Trophoblast cell (in vitro differentiated cells and primary cell): ENCODE results near the gene LRRC4.
A peak's percentile ranks its signal among the peaks of the same experiment; 100 is the strongest.

ENCODE experiments used
- DNase-seq, 2 donors: peaks; one replicate each; pipeline ENCODE4 v3.0.0-alpha.2; 2016
- H2AFZ ChIP-seq: 2 replicates; pipeline ENCODE4 v1.6.1; 2013; ENCODE audit warnings: low read length, moderate library complexity, mild to moderate bottlenecking; ENCODE audit not compliant: insufficient read depth, poor library complexity
- H2AK5ac ChIP-seq: 2 replicates; pipeline ENCODE4 v1.6.1; 2013; ENCODE audit warnings: mild to moderate bottlenecking, low read length
- H2BK120ac ChIP-seq: 2 replicates; pipeline ENCODE4 v1.6.1; 2013; ENCODE audit warnings: low read length, mild to moderate bottlenecking, moderate library complexity; ENCODE audit not compliant: insufficient read depth, poor library complexity
- H2BK12ac ChIP-seq: 2 replicates; pipeline ENCODE4 v1.6.1; 2013; ENCODE audit warnings: mild to moderate bottlenecking, low read length, moderate library complexity
- H2BK5ac ChIP-seq: 2 replicates; pipeline ENCODE4 v1.6.1; 2013; ENCODE audit warnings: low read length, low read depth, moderate library complexity, mild to moderate bottlenecking; ENCODE audit not compliant: poor library complexity
- H3K14ac ChIP-seq: 2 replicates; pipeline ENCODE4 v1.6.1; 2013; ENCODE audit warnings: mild to moderate bottlenecking, low read length
- H3K18ac ChIP-seq: 2 replicates; pipeline ENCODE4 v1.6.1; 2013; ENCODE audit warnings: mild to moderate bottlenecking, low read length
- H3K23ac ChIP-seq: 2 replicates; pipeline ENCODE4 v1.6.1; 2013; ENCODE audit warnings: low read length
- H3K27ac ChIP-seq: 2 replicates; pipeline ENCODE4 v1.5.1; 2013; ENCODE audit warnings: low read depth, mild to moderate bottlenecking, inconsistent platforms, low read length, moderate library complexity
- H3K27me3 ChIP-seq: 2 replicates; pipeline ENCODE4 v1.6.1; 2013; ENCODE audit warnings: inconsistent platforms, mild to moderate bottlenecking, low read length, moderate library complexity; ENCODE audit not compliant: insufficient read depth
- H3K36me3 ChIP-seq, 2 experiments: 1 replicate in 1 of 2; 2 replicates in 1 of 2; pipeline ENCODE4 v1.6.1; 2013; ENCODE audit warnings: low read length in 2 of 2, mild to moderate bottlenecking in 2 of 2, moderate library complexity in 1 of 2; ENCODE audit not compliant: insufficient read depth in 2 of 2, control insufficient read depth in 1 of 2
- H3K4ac ChIP-seq: 2 replicates; pipeline ENCODE4 v1.6.1; 2013; ENCODE audit warnings: low read depth, mild to moderate bottlenecking, low read length, moderate library complexity
- H3K4me1 ChIP-seq, 2 experiments: 1 replicate in 1 of 2; 2 replicates in 1 of 2; pipeline ENCODE4 v1.6.1; 2013; ENCODE audit warnings: low read length in 2 of 2, mild to moderate bottlenecking in 2 of 2, moderate library complexity in 1 of 2; ENCODE audit not compliant: insufficient read depth in 2 of 2, control insufficient read depth in 1 of 2
- H3K4me2 ChIP-seq: 2 replicates; pipeline ENCODE4 v1.6.1; 2013; ENCODE audit warnings: inconsistent platforms, mild to moderate bottlenecking, low read length, moderate library complexity
- H3K4me3 ChIP-seq: 2 replicates; pipeline ENCODE4 v1.5.1; 2013; ENCODE audit warnings: mild to moderate bottlenecking, low read depth, low read length, inconsistent platforms
- H3K79me1 ChIP-seq: one replicate; pipeline ENCODE4 v1.6.1; 2013; ENCODE audit warnings: low read length
- H3K79me2 ChIP-seq: 2 replicates; pipeline ENCODE4 v1.6.1; 2013; ENCODE audit warnings: low read length, mild to moderate bottlenecking; ENCODE audit not compliant: control insufficient read depth, insufficient read depth, poor library complexity
- H3K9ac ChIP-seq: 2 replicates; pipeline ENCODE4 v1.6.1; 2013; ENCODE audit warnings: mild to moderate bottlenecking, low read length
- H3K9me3 ChIP-seq: 2 replicates; pipeline ENCODE4 v1.6.1; 2013; ENCODE audit warnings: low read depth, mild to moderate bottlenecking, control low read depth, inconsistent platforms, low read length; ENCODE audit not compliant: insufficient read depth
- H4K12ac ChIP-seq: 2 replicates; pipeline ENCODE4 v1.6.1; 2013; ENCODE audit warnings: low read depth, mild to moderate bottlenecking, low read length, moderate library complexity
- H4K8ac ChIP-seq: 2 replicates; pipeline ENCODE4 v1.6.1; 2013; ENCODE audit warnings: low read depth, mild to moderate bottlenecking, low read length, moderate library complexity
- H4K91ac ChIP-seq: one replicate; pipeline ENCODE4 v1.6.1; 2013; ENCODE audit warnings: low read depth, mild to moderate bottlenecking, low read length, moderate library complexity
- WGBS: extraction: QIAGEN DNeasy Blood & Tissue Kit; methylation state at CpG from one replicate; pipeline ENCODE4 v1.1.7; 2013; ENCODE audit warnings: missing lambda C conversion rate; ENCODE audit not compliant: insufficient read length, insufficient coverage; ENCODE audit errors: extremely low coverage; 5-methylcytosine and 5-hydroxymethylcytosine counted together

The LRRC4 gene

GRCh38 chr7:127988751-127989150 lies 42.5 kb downstream of the LRRC4 start:
- H4K91ac ChIP-seq = no peak overlapping the region
- no peak overlapping the region for H2BK5ac ChIP-seq
- no peak overlapping the region for H4K8ac ChIP-seq
- no peaks in the 10 kb centered on the region for H3K79me1 ChIP-seq
- H3K4ac ChIP-seq = no peak overlapping the region
- H4K12ac ChIP-seq = no peak overlapping the region
- H3K14ac ChIP-seq = no peak overlapping the region
- H3K4me3 ChIP-seq = no peak overlapping the region
- H2AK5ac ChIP-seq = no peak overlapping the region
- no peak for DNase-seq
- H2AFZ ChIP-seq = no peak overlapping the region
- H3K27me3 ChIP-seq = no peaks in the 10 kb centered on the region
- no peak overlapping the region for H2BK120ac ChIP-seq
- H3K27ac ChIP-seq = no peak overlapping the region
- no peak overlapping the region for H3K23ac ChIP-seq
- no peaks in the 10 kb centered on the region for H3K79me2 ChIP-seq
- no peak overlapping the region for H3K4me2 ChIP-seq
- H2BK12ac ChIP-seq = no peak overlapping the region
- H3K36me3 ChIP-seq = peaks cover 7 to 24% of the 10 kb centered on the region in 2 experiments
- H3K9me3 ChIP-seq = no peaks in the 10 kb centered on the region
- no peak overlapping the region for H3K18ac ChIP-seq
- H3K9ac ChIP-seq = no peak overlapping the region
- no CpG with 5 or more reads among the region's 1 CpG for WGBS
- peaks cover 0 to 4% of the 10 kb centered on the region in 2 experiments for H3K4me1 ChIP-seq

- no CpG with 5 or more reads among the region's 4 CpGs for WGBS
- H3K79me1 ChIP-seq = no peaks in the 10 kb centered on the region
- H2AFZ ChIP-seq = no peak overlapping the region
These were observed 44.4 kb downstream of the LRRC4 start for GRCh38 chr7:127986581-127987521.

GRCh38 chr7:127983804-127984332 lies 47.4 kb downstream of the LRRC4 start:
- H2AK5ac ChIP-seq = no peak overlapping the region
- H3K79me2 ChIP-seq = no peaks in the 10 kb centered on the region
- no peak overlapping the region for H4K12ac ChIP-seq
- H3K36me3 ChIP-seq = peaks cover 0 to 11% of the 10 kb centered on the region in 2 experiments
- H2BK12ac ChIP-seq = no peak overlapping the region
- no peak overlapping the region for H3K9ac ChIP-seq
- DNase-seq = peak; percentile 70 to 89
- no peak overlapping the region for H2BK5ac ChIP-seq
- H2AFZ ChIP-seq = no peak overlapping the region
- H3K27ac ChIP-seq = no peak overlapping the region
- no peak overlapping the region for H3K14ac ChIP-seq
- no peak overlapping the region for H3K4me2 ChIP-seq
- H3K4me1 ChIP-seq = peaks cover 0 to 5% of the 10 kb centered on the region in 2 experiments
- H4K91ac ChIP-seq = no peak overlapping the region
- H2BK120ac ChIP-seq = no peak overlapping the region
- no peak overlapping the region for H3K4me3 ChIP-seq
- H3K18ac ChIP-seq = no peak overlapping the region
- peaks cover 3% of the 10 kb centered on the region for H3K9me3 ChIP-seq
- H3K27me3 ChIP-seq = no peaks in the 10 kb centered on the region
- H3K79me1 ChIP-seq = no peaks in the 10 kb centered on the region
- no CpG with 5 or more reads among the region's 5 CpGs for WGBS
- no peak overlapping the region for H3K23ac ChIP-seq
- no peak overlapping the region for H3K4ac ChIP-seq
- H4K8ac ChIP-seq = no peak overlapping the region

More at GRCh38 chr7:127986581-127987521, 44.4 kb downstream of the LRRC4 start:
- Histone ChIP-seq H3K9ac (no peak overlapping the region), H2BK120ac (no peak overlapping the region), H2BK5ac (no peak overlapping the region), H3K14ac (no peak overlapping the region), H4K8ac (no peak overlapping the region), H3K23ac (no peak overlapping the region), H3K4me3 (no peak overlapping the region), H3K27me3 (no peaks in the 10 kb centered on the region), H3K27ac (no peak overlapping the region), H4K12ac (no peak overlapping the region), H3K36me3 (peaks cover 4 to 21% of the 10 kb centered on the region in 2 experiments), H2AK5ac (no peak overlapping the region), H3K79me2 (no peaks in the 10 kb centered on the region), H3K4ac (no peak overlapping the region), H3K4me2 (no peak overlapping the region), H3K9me3 (no peaks in the 10 kb centered on the region), H3K4me1 (peaks cover 0 to 5% of the 10 kb centered on the region in 2 experiments), H2BK12ac (no peak overlapping the region), H3K18ac (no peak overlapping the region), H4K91ac (no peak overlapping the region)
- DNase-seq = no peak

- H3K23ac ChIP-seq = no peak overlapping the region
- no peaks in the 10 kb centered on the region for H3K79me1 ChIP-seq
- no peak overlapping the region for H3K18ac ChIP-seq
- H3K36me3 ChIP-seq = peaks cover 0 to 13% of the 10 kb centered on the region in 2 experiments
- peaks cover 3% of the 10 kb centered on the region for H3K9me3 ChIP-seq
- H3K4ac ChIP-seq = no peak overlapping the region
- no peak overlapping the region for H2AFZ ChIP-seq
- H4K12ac ChIP-seq = no peak overlapping the region
- no peak overlapping the region for H3K27ac ChIP-seq
- no peak overlapping the region for H2BK5ac ChIP-seq
- no peak overlapping the region for H3K14ac ChIP-seq
- no peak overlapping the region for H2AK5ac ChIP-seq
- H4K8ac ChIP-seq = no peak overlapping the region
- H2BK12ac ChIP-seq = no peak overlapping the region
- no peak overlapping the region for H3K9ac ChIP-seq
- H3K4me2 ChIP-seq = no peak overlapping the region
- no peaks in the 10 kb centered on the region for H3K27me3 ChIP-seq
- H3K79me2 ChIP-seq = no peaks in the 10 kb centered on the region
- H4K91ac ChIP-seq = no peak overlapping the region
- H3K4me3 ChIP-seq = no peak overlapping the region
- no CpG with 5 or more reads among the region's 4 CpGs for WGBS
- peaks cover 0 to 5% of the 10 kb centered on the region in 2 experiments for H3K4me1 ChIP-seq
- DNase-seq = no peak
- H2BK120ac ChIP-seq = no peak overlapping the region
These were observed 49.3 kb downstream of the LRRC4 start for GRCh38 chr7:127981965-127982364.
